Panc1 (cell line): ENCODE results near the gene RCOR1. TPM values are rescaled to one million over a fixed set of nuclear protein-coding genes. Genes with fewer than 3 reads are reported as not detected.

Source experiments
- ATAC-seq: fragments of 200-7000 bp; cut with Tn5 transposase; 2 replicates; pipeline ENCODE4 v1.9.1; 2020; ENCODE audit warnings: mild to moderate bottlenecking, moderate library complexity
- BruUV-seq: library from RNA; stranded (reverse); fragments of 400-500 nt; replicated peaks from 2 replicates; lab custom pipeline; 2021; lab: Mats Ljungman, UMichigan
- CTCF ChIA-PET: fragments of 300-600 bp; sonication (Branson Sonifier 250); formaldehyde crosslinking; loops from one replicate; lab custom pipeline; 2022; ENCODE audit warnings: antibody characterized with exemption; lab: Charles Lee
- POLR2A ChIA-PET: fragments of 300-600 bp; sonication (Branson Sonifier 250); formaldehyde crosslinking; loops from one replicate; lab custom pipeline; 2022; ENCODE audit warnings: antibody characterized with exemption; lab: Charles Lee
- DNase-seq: peaks from one replicate; pipeline ENCODE4 v3.0.0-alpha.2; 2010; ENCODE audit warnings: low read depth, low spot score
- H3K27ac ChIP-seq: 2 replicates; pipeline ENCODE4 v1.5.1; 2011; ENCODE audit warnings: mild to moderate bottlenecking, low read length, inconsistent platforms
- H3K27me3 ChIP-seq: fragments of 200-500 bp; sonication (Bioruptor generic); 2 replicates; pipeline ENCODE4 v1.6.0; 2014; ENCODE audit warnings: low read length, inconsistent platforms; ENCODE audit not compliant: control insufficient read depth, insufficient read depth
- H3K36me3 ChIP-seq: fragments of 200-500 bp; sonication (Bioruptor generic); 2 replicates; pipeline ENCODE4 v1.5.1; 2014; ENCODE audit warnings: inconsistent platforms, mild to moderate bottlenecking, low read length, moderate library complexity; ENCODE audit not compliant: control insufficient read depth, insufficient read depth
- H3K4me1 ChIP-seq: 2 replicates; pipeline ENCODE4 v1.5.1; 2011; ENCODE audit warnings: inconsistent platforms, mild to moderate bottlenecking, low read length, moderate library complexity; ENCODE audit not compliant: control insufficient read depth, insufficient read depth
- H3K4me3 ChIP-seq, 2 experiments: 2 replicates each; pipeline ENCODE4 v1.5.1; 2011 to 2012; ENCODE audit warnings: low read depth in 2 of 2, low read length in 2 of 2, mild to moderate bottlenecking in 2 of 2, inconsistent platforms in 1 of 2, moderate library complexity in 1 of 2
- H3K9me3 ChIP-seq: fragments of 200-500 bp; sonication (Bioruptor generic); 2 replicates; pipeline ENCODE4 v1.5.1; 2014; ENCODE audit warnings: low read depth, mild to moderate bottlenecking, inconsistent platforms, low read length, moderate library complexity; ENCODE audit not compliant: control insufficient read depth, insufficient read depth
- CTCF ChIP-seq: fragments of 450-650 bp; IDR thresholded peaks from 2 replicates; pipeline ENCODE4 v1.5.1; 2017; ENCODE audit warnings: mild to moderate bottlenecking
- POLR2AphosphoS5 ChIP-seq: IDR thresholded peaks from 2 replicates; pipeline ENCODE4 v1.6.1; 2012; ENCODE audit warnings: mild to moderate bottlenecking, low read depth, low read length, moderate library complexity
- REST ChIP-seq, 2 experiments: IDR thresholded peaks; 2 replicates each; pipeline ENCODE4 v1.6.1; 2011 to 2012; ENCODE audit warnings: low read depth in 2 of 2, control low read depth in 1 of 2, low read length in 1 of 2, mild to moderate bottlenecking in 1 of 2, moderate library complexity in 1 of 2; ENCODE audit not compliant: insufficient read depth in 1 of 2
- SIN3A ChIP-seq: IDR thresholded peaks from 2 replicates; pipeline ENCODE4 v1.6.1; 2012; ENCODE audit warnings: low read depth, mild to moderate bottlenecking, low read length, moderate library complexity, borderline replicate concordance; ENCODE audit not compliant: insufficient read depth
- TCF7L2 ChIP-seq: IDR thresholded peaks from 2 replicates; pipeline ENCODE4 v1.6.1; 2011; ENCODE audit warnings: mild to moderate bottlenecking, low read depth, low read length, inconsistent platforms
- in situ Hi-C: cut with HindIII; loops from 2 replicates; pipeline ENCODE4 v1.10.0; 2016; ENCODE audit warnings: low sequenced_read_pairs, low pct_unique_long_range_greater_than_20kb
- intact Hi-C: fragments of 100-400 bp; cut with micrococcal nuclease; formaldehyde crosslinking; loops from one replicate; pipeline ENCODE4 v1.10.0; 2022; ENCODE audit not compliant: unreplicated experiment
- total RNA-seq: library from RNA; stranded (reverse); gene quantifications from one replicate; pipeline ENCODE4 v1.2.1, GENCODE V29; 2021; ENCODE audit not compliant: unreplicated experiment

The RCOR1 gene
- total RNA-seq, 1 experiment from 2014 or later = 27.1 TPM

GRCh38 chr14:102696332-102696731 is 103.9 kb downstream of the RCOR1 start:
- Histone ChIP-seq H3K4me1 (peaks cover 28% of the 10 kb centered on the region), H3K36me3 (no peaks in the 10 kb centered on the region; the same call in 1 of the 2 replicates), H3K27ac (no peak overlapping the region), H3K27me3 (no peaks in the 10 kb centered on the region), H3K9me3 (no peaks in the 10 kb centered on the region), H3K4me3 (no peak overlapping the region)
- CTCF ChIA-PET = interaction anchor here (0.5 to 0.7 kb wide), 3 partner anchors 173 to 590 kb away, joined by 3 to 10 read pairs (median 6); no protein-coding TSS in a partner anchor
- in situ Hi-C loops = no loop called here
- POLR2A ChIA-PET = interaction anchor here (0.6 kb wide), 1 partner anchor 636 kb away, joined by 14 read pairs; no protein-coding TSS in a partner anchor
- ATAC-seq = no peak
- intact Hi-C loops = no loop called here
- DNase-seq = no peak
- no TSS peak for BruUV-seq
- TF ChIP-seq SIN3A (no peak), POLR2AphosphoS5 (no peak), REST (IDR thresholded peaks at IDR 0.05; ENCODE audit: insufficient read depth in 1 of 2, low read depth in 2 of 2, low read length in 1 of 2) (no peak), CTCF (no peak), TCF7L2 (no peak)

- Histone ChIP-seq H3K36me3 (no peaks in the 10 kb centered on the region; the same call in 1 of the 2 replicates), H3K4me1 (peaks cover 27% of the 10 kb centered on the region), H3K4me3 (no peak overlapping the region), H3K9me3 (no peaks in the 10 kb centered on the region), H3K27me3 (no peaks in the 10 kb centered on the region), H3K27ac (no peak overlapping the region)
- intact Hi-C loops = no loop called here
- ChIA-PET POLR2A (interaction anchor here (0.6 kb wide), 1 partner anchor 635 kb away, joined by 14 read pairs; no protein-coding TSS in a partner anchor), CTCF (interaction anchor here (0.5 to 0.7 kb wide), 2 partner anchors 215 to 590 kb away, joined by 3 to 10 read pairs; no protein-coding TSS in a partner anchor)
- in situ Hi-C loops = no loop called here
- DNase-seq (no peak), ATAC-seq (no peak)
- TF ChIP-seq REST (IDR thresholded peaks at IDR 0.05; ENCODE audit: insufficient read depth in 1 of 2, low read depth in 2 of 2, low read length in 1 of 2) = no peak
- TF ChIP-seq SIN3A = no peak
- no peak for TF ChIP-seq CTCF
- TF ChIP-seq TCF7L2 = no peak
- TF ChIP-seq POLR2AphosphoS5 = no peak
- no TSS peak for BruUV-seq
Observed at GRCh38 chr14:102696856-102697495, 104.5 kb downstream of the RCOR1 start.
